Glomerular visceral epithelial cell (primary cell): Measurements from ENCODE around the gene MPRIP.

ENCODE experiments used
- DNase-seq: peaks from one replicate; pipeline ENCODE4 v3.0.0-alpha.2; 2016; ENCODE audit errors: extremely low spot score

Gene MPRIP

GRCh38 chr17:17108451-17109049 is 66.3 kb downstream of the MPRIP start:
- DNase-seq = no peak

- DNase-seq = no peak
These were observed 67.0 kb downstream of the MPRIP start for GRCh38 chr17:17109256-17109655.

GRCh38 chr17:17109907-17110306 is 67.7 kb downstream of the MPRIP start:
- no peak for DNase-seq

GRCh38 chr17:17110520-17110919 is 68.3 kb downstream of the MPRIP start:
- DNase-seq = no peak

- DNase-seq = no peak
These were observed 69.4 kb downstream of the MPRIP start for GRCh38 chr17:17111401-17112393.

- no peak for DNase-seq
These were observed 70.5 kb downstream of the MPRIP start for GRCh38 chr17:17112628-17113200.

- DNase-seq = no peak
These were observed 72.5 kb downstream of the MPRIP start for GRCh38 chr17:17114592-17115225.

- no peak for DNase-seq
These were observed 73.4 kb downstream of the MPRIP start for GRCh38 chr17:17115620-17116019.

GRCh38 chr17:17116406-17116805 is 74.1 kb downstream of the MPRIP start:
- no peak for DNase-seq

- DNase-seq = no peak
These were observed 75.7 kb downstream of the MPRIP start for GRCh38 chr17:17117923-17118322.

GRCh38 chr17:17118399-17118798 is 76.1 kb downstream of the MPRIP start:
- no peak for DNase-seq

GRCh38 chr17:17119106-17119505 is 76.8 kb downstream of the MPRIP start:
- no peak for DNase-seq

- DNase-seq = peak; percentile 17
These were observed 77.3 kb downstream of the MPRIP start for GRCh38 chr17:17119533-17119932.

GRCh38 chr17:17120294-17120693 is 78.0 kb downstream of the MPRIP start:
- DNase-seq = no peak

- DNase-seq = no peak
These were observed 78.4 kb downstream of the MPRIP start for GRCh38 chr17:17120701-17121100.

GRCh38 chr17:17121162-17121561 is 78.9 kb downstream of the MPRIP start:
- DNase-seq = no peak

- no peak for DNase-seq
These were observed 80.7 kb downstream of the MPRIP start for GRCh38 chr17:17122781-17123483.

- DNase-seq = no peak
These were observed 82.1 kb downstream of the MPRIP start for GRCh38 chr17:17124341-17124740.

GRCh38 chr17:17125136-17126084 is 83.2 kb downstream of the MPRIP start:
- DNase-seq = no peak
